SU-DHL-6 (cell line): ENCODE data around the gene JTB.

Experiments used
- H2AFZ ChIP-seq: fragments of 200-600 bp; sonication (generic); 2 replicates; pipeline ENCODE4 v1.6.1; 2014; ENCODE audit warnings: low read depth, mild to moderate bottlenecking, moderate library complexity, mixed read lengths, antibody characterized with exemption, low read length; ENCODE audit not compliant: severe bottlenecking
- H3F3A ChIP-seq: fragments of 200-600 bp; shearing (Covaris generic); 2 replicates; pipeline ENCODE4 v1.6.0; 2016; ENCODE audit warnings: antibody characterized with exemption, mild to moderate bottlenecking; ENCODE audit not compliant: insufficient read depth
- H3K27ac ChIP-seq: fragments of 200-600 bp; sonication (generic); 2 replicates; pipeline ENCODE4 v1.5.1; 2016; ENCODE audit warnings: low read depth, mild to moderate bottlenecking, low read length, moderate library complexity, mixed read lengths
- H3K27me3 ChIP-seq: fragments of 200-600 bp; sonication (generic), shearing (Covaris generic); 2 replicates; pipeline ENCODE4 v1.6.0; 2014; ENCODE audit warnings: mild to moderate bottlenecking, low read length
- H3K36me3 ChIP-seq: fragments of 200-600 bp; sonication (generic); 2 replicates; pipeline ENCODE4 v1.6.1; 2014; ENCODE audit warnings: mild to moderate bottlenecking, low read length, mixed read lengths
- H3K4me2 ChIP-seq: fragments of 300-600, 200-600 bp; shearing (Covaris generic), sonication (generic); 2 replicates; pipeline ENCODE4 v1.6.0; 2014; ENCODE audit warnings: low read length, low read depth, mild to moderate bottlenecking; ENCODE audit not compliant: poor library complexity, severe bottlenecking
- H3K4me3 ChIP-seq: fragments of 200-600 bp; sonication (generic); 2 replicates; pipeline ENCODE4 v1.5.1; 2014; ENCODE audit warnings: antibody characterized with exemption, low read length, mild to moderate bottlenecking, mixed read lengths; ENCODE audit not compliant: insufficient read depth, poor library complexity, severe bottlenecking
- H3K79me2 ChIP-seq: fragments of 200-600 bp; sonication (generic); 2 replicates; pipeline ENCODE4 v1.6.1; 2014; ENCODE audit warnings: mild to moderate bottlenecking, low read length, moderate library complexity; ENCODE audit not compliant: insufficient read depth
- H3K9ac ChIP-seq: fragments of 200-600 bp; sonication (generic); 2 replicates; pipeline ENCODE4 v1.7.0; 2014; ENCODE audit warnings: mild to moderate bottlenecking, low read length
- H3K9me2 ChIP-seq: fragments of 200-600 bp; sonication (generic); replicated peaks from 2 replicates; pipeline ENCODE4 v1.6.1; 2014; ENCODE audit warnings: low read length; ENCODE audit not compliant: insufficient read depth
- H3K9me3 ChIP-seq: fragments of 200-600 bp; sonication (generic); 2 replicates; pipeline ENCODE4 v1.6.1; 2014; ENCODE audit warnings: low read length, mixed read lengths; ENCODE audit not compliant: insufficient read depth
- H4K20me1 ChIP-seq: fragments of 200-600 bp; sonication (generic); 2 replicates; pipeline ENCODE4 v1.6.1; 2014; ENCODE audit warnings: low read depth, mild to moderate bottlenecking, antibody characterized with exemption, low read length, moderate library complexity, mixed read lengths
- CTCF ChIP-seq: fragments of 200-600 bp; sonication (generic); IDR thresholded peaks from one replicate; pipeline ENCODE4 v1.5.1; 2017; ENCODE audit warnings: antibody characterized with exemption, mild to moderate bottlenecking, low read length, moderate library complexity; ENCODE audit not compliant: insufficient read depth, poor library complexity, severe bottlenecking
- EZH2phosphoT487 ChIP-seq: fragments of 200-600 bp; sonication (generic), shearing (Covaris generic); conservative IDR thresholded peaks from 2 replicates; pipeline ENCODE4 v1.6.1; 2018; ENCODE audit warnings: mild to moderate bottlenecking, antibody characterized with exemption, low read length, moderate library complexity, mixed read lengths

Gene JTB

GRCh38 chr1:153963030-153963849 lies 14.2 kb downstream of the JTB start, which contains the start of gene SLC39A1:
Gene SLC39A1 (minus strand): TSS chr1:153963537. CDS start chr1:153962715, 822 bp downstream.
- H3K27me3 ChIP-seq: no peaks in the 10 kb centered on the region
- H3K9me3 ChIP-seq: no peaks in the 10 kb centered on the region
- H4K20me1 ChIP-seq: no peaks in the 10 kb centered on the region
- peaks cover 39% of the 10 kb centered on the region for H3F3A ChIP-seq
- H2AFZ ChIP-seq: peak within 1 kb of the TSS; percentile 58
- peak within 1 kb of the TSS; percentile 60 for H3K4me3 ChIP-seq
- TF ChIP-seq CTCF (no peak), EZH2phosphoT487 (no peak)
- H3K27ac ChIP-seq: peak within 1 kb of the TSS; percentile 57
- peaks cover 32% of the 10 kb centered on the region; the same call in 1 of the 2 replicates for H3K79me2 ChIP-seq
- no peaks in the 10 kb centered on the region for H3K9me2 ChIP-seq
- H3K36me3 ChIP-seq: no peaks in the 10 kb centered on the region
- peak within 1 kb of the TSS; percentile 85 for H3K4me2 ChIP-seq
- H3K9ac ChIP-seq: peak within 1 kb of the TSS; percentile 73

- Histone ChIP-seq H3K4me2 (peak overlapping the region; percentile 85), H3K9me2 (no peaks in the 10 kb centered on the region), H3K9me3 (no peaks in the 10 kb centered on the region), H3K9ac (peak overlapping the region; percentile 73), H3K4me3 (peak overlapping the region; percentile 60), H3F3A (peaks cover 39% of the 10 kb centered on the region), H2AFZ (no peak overlapping the region), H3K27me3 (no peaks in the 10 kb centered on the region), H3K27ac (peak overlapping the region; percentile 57), H3K36me3 (no peaks in the 10 kb centered on the region), H4K20me1 (no peaks in the 10 kb centered on the region), H3K79me2 (peaks cover 40% of the 10 kb centered on the region)
- TF ChIP-seq EZH2phosphoT487 (no peak), CTCF (no peak)
These were observed 15.1 kb downstream of the JTB start for GRCh38 chr1:153962088-153963029.

DNA sequence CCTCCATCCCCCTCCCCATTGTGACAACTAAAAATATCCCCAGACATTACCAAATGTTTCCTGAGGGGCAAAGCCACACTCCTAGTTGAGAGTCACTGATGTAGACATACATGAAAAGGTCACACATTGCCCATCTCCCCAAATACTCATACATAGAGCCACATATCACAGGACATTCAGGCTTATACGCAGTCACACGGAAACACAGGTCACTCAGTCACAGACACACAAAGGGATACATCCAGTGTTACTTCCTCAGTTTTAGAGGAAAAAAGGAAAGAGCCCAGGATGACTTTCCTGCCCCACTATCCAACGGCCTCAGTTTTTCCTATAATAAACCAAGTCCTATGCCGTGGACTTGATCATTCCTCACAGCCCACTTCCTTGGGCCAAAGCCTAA lies 16.1 kb downstream of the JTB start:
- Histone ChIP-seq H3K4me3 (peak overlapping the region; percentile 60), H3K27me3 (no peaks in the 10 kb centered on the region), H3K9ac (peak overlapping the region; percentile 73), H4K20me1 (no peaks in the 10 kb centered on the region), H3K27ac (peak overlapping the region; percentile 57), H3K9me3 (no peaks in the 10 kb centered on the region), H2AFZ (no peak overlapping the region), H3K79me2 (peaks cover 44% of the 10 kb centered on the region), H3K36me3 (no peaks in the 10 kb centered on the region), H3F3A (peaks cover 31% of the 10 kb centered on the region), H3K9me2 (no peaks in the 10 kb centered on the region), H3K4me2 (peak overlapping the region; percentile 85)
- TF ChIP-seq EZH2phosphoT487 (no peak), CTCF (no peak)
